ENCODE measurements around the gene TMIGD3. TPM values are rescaled to one million over a fixed set of nuclear protein-coding genes. Genes with fewer than 3 reads are reported as not detected.

TMIGD3 gene
- total RNA-seq, 1 donor from 2014 or later, result not detected

DNA sequence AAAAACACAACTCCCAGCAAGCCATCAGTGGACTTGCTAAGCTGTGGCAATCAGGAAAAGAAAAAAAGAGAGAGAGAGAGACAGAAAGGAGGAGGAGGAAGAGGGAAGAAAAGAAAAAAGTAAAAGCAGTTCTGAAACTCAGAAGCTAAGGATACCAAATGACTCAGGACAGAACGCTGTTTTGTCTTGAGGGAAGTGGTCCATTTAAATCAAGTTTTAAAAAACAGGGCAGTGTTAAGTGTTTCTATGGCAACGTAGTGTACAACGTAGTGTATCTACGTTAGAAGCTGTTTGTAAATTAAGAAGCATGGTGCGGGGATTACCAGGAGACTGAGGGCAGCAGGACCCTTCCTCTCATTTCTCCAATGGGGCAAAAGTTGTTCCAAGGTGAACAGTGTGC lies 5.8 kb downstream of the TMIGD3 start:
- no peak overlapping the region for H3K4me3 Mint-ChIP-seq
- no peak for TF ChIP-seq CTCF (conservative IDR thresholded peaks at IDR 0.05)
- no peak for DNase-seq (ENCODE audit: low read depth, low spot score)
- H3K4me1 Mint-ChIP-seq, result peaks cover 9% of the 10 kb centered on the region
- peaks cover 17% of the 10 kb centered on the region for H3K27me3 Mint-ChIP-seq (ENCODE audit: low read depth)
- peaks cover 6% of the 10 kb centered on the region for H3K9me3 Mint-ChIP-seq
- no peak overlapping the region for H3K27ac Mint-ChIP-seq (ENCODE audit: unreplicated experiment)
- H3K36me3 Mint-ChIP-seq (ENCODE audit: low read depth), result no peaks in the 10 kb centered on the region

- H3K4me1 Mint-ChIP-seq, result peaks cover 9% of the 10 kb centered on the region
- peaks cover 17% of the 10 kb centered on the region for H3K27me3 Mint-ChIP-seq (ENCODE audit: low read depth)
Measured at GRCh38 chr1:111496398-111496797, 7.0 kb downstream of the TMIGD3 start.

DNA sequence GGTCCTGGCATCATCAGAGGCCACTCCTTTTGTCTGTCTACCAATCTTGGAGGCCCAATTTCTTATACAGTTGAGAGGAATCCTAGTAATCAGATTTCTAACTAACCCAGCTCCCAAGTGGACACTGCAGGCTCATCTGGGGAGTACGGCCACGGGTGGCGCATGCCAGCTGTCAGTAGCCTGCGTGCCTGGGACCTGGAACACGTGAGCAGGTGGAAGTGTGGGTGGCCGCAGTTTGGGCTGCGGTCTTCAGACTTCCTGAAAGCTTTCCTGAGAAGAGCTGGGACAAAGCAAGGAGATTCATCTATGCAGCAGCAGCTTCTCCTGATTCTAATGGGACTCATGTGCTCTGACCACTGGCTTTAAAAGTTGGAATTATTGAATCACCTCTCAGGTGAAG lies 12.4 kb downstream of the TMIGD3 start:
- Mint-ChIP-seq H3K9me3 (peaks cover 6% of the 10 kb centered on the region), H3K27me3 (ENCODE audit: low read depth) (peaks cover 10% of the 10 kb centered on the region), H3K36me3 (ENCODE audit: low read depth) (no peaks in the 10 kb centered on the region), H3K4me1 (peaks cover 5% of the 10 kb centered on the region), H3K4me3 (no peak overlapping the region), H3K27ac (ENCODE audit: unreplicated experiment) (no peak overlapping the region)
- no peak for TF ChIP-seq CTCF (conservative IDR thresholded peaks at IDR 0.05)
- DNase-seq (ENCODE audit: low read depth, low spot score), result no peak

More at GRCh38 chr1:111496398-111496797, 7.0 kb downstream of the TMIGD3 start:
- H3K36me3 Mint-ChIP-seq (ENCODE audit: low read depth), result no peaks in the 10 kb centered on the region
- no peak overlapping the region for H3K4me3 Mint-ChIP-seq
- TF ChIP-seq CTCF (conservative IDR thresholded peaks at IDR 0.05), result no peak
- peaks cover 6% of the 10 kb centered on the region for H3K9me3 Mint-ChIP-seq
- DNase-seq (ENCODE audit: low read depth, low spot score), result no peak
- H3K27ac Mint-ChIP-seq (ENCODE audit: unreplicated experiment), result no peak overlapping the region

DNA sequence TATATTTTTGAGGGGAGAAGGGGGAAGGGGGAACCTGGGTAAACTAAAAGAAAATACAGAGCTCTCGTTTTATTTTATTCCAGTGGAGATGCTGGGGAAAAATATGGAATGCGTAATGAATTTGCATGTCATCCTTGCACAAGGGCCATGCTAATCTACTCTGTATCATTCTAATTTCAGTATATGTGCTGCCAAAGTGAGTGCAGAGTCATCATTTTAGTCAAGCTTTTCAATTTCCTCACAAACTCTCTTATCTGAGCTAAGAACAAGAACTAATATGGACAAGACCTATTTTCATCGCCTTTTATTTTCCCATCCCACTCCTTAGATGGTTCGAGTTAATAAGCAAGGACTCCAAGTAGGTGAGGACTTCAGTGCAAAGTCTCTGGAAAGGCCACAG lies 13.2 kb downstream of the TMIGD3 start:
- TF ChIP-seq CTCF (conservative IDR thresholded peaks at IDR 0.05), result no peak
- H3K27me3 Mint-ChIP-seq (ENCODE audit: low read depth), result peaks cover 7% of the 10 kb centered on the region
- peaks cover 5% of the 10 kb centered on the region for H3K4me1 Mint-ChIP-seq
- DNase-seq (ENCODE audit: low read depth, low spot score), result no peak
- peaks cover 6% of the 10 kb centered on the region for H3K9me3 Mint-ChIP-seq
- H3K4me3 Mint-ChIP-seq, result no peak overlapping the region
- H3K36me3 Mint-ChIP-seq (ENCODE audit: low read depth), result no peaks in the 10 kb centered on the region
- H3K27ac Mint-ChIP-seq (ENCODE audit: unreplicated experiment), result no peak overlapping the region

GRCh38 chr1:111489604-111490003 lies 13.8 kb downstream of the TMIGD3 start:
- Mint-ChIP-seq H3K27me3 (ENCODE audit: low read depth) (peaks cover 2% of the 10 kb centered on the region), H3K27ac (ENCODE audit: unreplicated experiment) (no peak overlapping the region), H3K36me3 (ENCODE audit: low read depth) (no peaks in the 10 kb centered on the region), H3K4me1 (peaks cover 5% of the 10 kb centered on the region), H3K4me3 (no peak overlapping the region), H3K9me3 (peaks cover 2% of the 10 kb centered on the region)
- no peak for DNase-seq (ENCODE audit: low read depth, low spot score)
- TF ChIP-seq CTCF (conservative IDR thresholded peaks at IDR 0.05), result no peak

DNA sequence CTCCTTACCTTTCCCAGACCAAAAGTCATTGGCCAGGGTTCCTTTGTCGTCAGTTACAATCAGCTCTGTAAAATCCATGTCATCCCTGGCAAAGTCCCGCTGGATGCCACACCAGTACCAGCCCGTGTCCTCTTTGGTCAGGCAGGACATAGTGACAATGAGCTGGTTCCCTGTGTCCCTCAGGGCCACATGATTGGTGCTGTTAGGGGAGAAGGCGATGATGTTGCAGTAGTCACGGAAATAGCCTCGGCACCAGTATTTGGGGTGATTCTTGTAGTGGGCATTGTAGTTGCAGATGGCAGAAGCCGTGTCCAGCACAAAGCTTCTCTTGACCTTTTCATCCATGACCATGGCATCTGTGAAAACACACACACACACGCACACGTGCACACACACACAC lies 14.8 kb downstream of the TMIGD3 start:
- Mint-ChIP-seq H3K27me3 (ENCODE audit: low read depth) (no peaks in the 10 kb centered on the region), H3K4me1 (peaks cover 5% of the 10 kb centered on the region), H3K27ac (ENCODE audit: unreplicated experiment) (no peak overlapping the region), H3K4me3 (no peak overlapping the region), H3K36me3 (ENCODE audit: low read depth) (no peaks in the 10 kb centered on the region), H3K9me3 (no peaks in the 10 kb centered on the region)
- no peak for TF ChIP-seq CTCF (conservative IDR thresholded peaks at IDR 0.05)
- no peak for DNase-seq (ENCODE audit: low read depth, low spot score)
